SU-DHL-6 (cell line): ENCODE results near the gene SLFN12.
"Not testable (repeated sequence)": the region's sequence is repeated elsewhere in the genome, so short reads cannot be mapped to it uniquely, and the experiment has no call there.

Experiments
- H2AFZ ChIP-seq: fragments of 200-600 bp; sonication (generic); 2 replicates; pipeline ENCODE4 v1.6.1; 2014; ENCODE audit warnings: low read depth, mild to moderate bottlenecking, moderate library complexity, mixed read lengths, antibody characterized with exemption, low read length; ENCODE audit not compliant: severe bottlenecking
- H3F3A ChIP-seq: fragments of 200-600 bp; shearing (Covaris generic); 2 replicates; pipeline ENCODE4 v1.6.0; 2016; ENCODE audit warnings: antibody characterized with exemption, mild to moderate bottlenecking; ENCODE audit not compliant: insufficient read depth
- H3K27ac ChIP-seq: fragments of 200-600 bp; sonication (generic); 2 replicates; pipeline ENCODE4 v1.5.1; 2016; ENCODE audit warnings: low read depth, mild to moderate bottlenecking, low read length, moderate library complexity, mixed read lengths
- H3K27me3 ChIP-seq: fragments of 200-600 bp; sonication (generic), shearing (Covaris generic); 2 replicates; pipeline ENCODE4 v1.6.0; 2014; ENCODE audit warnings: mild to moderate bottlenecking, low read length
- H3K36me3 ChIP-seq: fragments of 200-600 bp; sonication (generic); 2 replicates; pipeline ENCODE4 v1.6.1; 2014; ENCODE audit warnings: mild to moderate bottlenecking, low read length, mixed read lengths
- H3K4me2 ChIP-seq: fragments of 300-600, 200-600 bp; shearing (Covaris generic), sonication (generic); 2 replicates; pipeline ENCODE4 v1.6.0; 2014; ENCODE audit warnings: low read length, low read depth, mild to moderate bottlenecking; ENCODE audit not compliant: poor library complexity, severe bottlenecking
- H3K4me3 ChIP-seq: fragments of 200-600 bp; sonication (generic); 2 replicates; pipeline ENCODE4 v1.5.1; 2014; ENCODE audit warnings: antibody characterized with exemption, low read length, mild to moderate bottlenecking, mixed read lengths; ENCODE audit not compliant: insufficient read depth, poor library complexity, severe bottlenecking
- H3K79me2 ChIP-seq: fragments of 200-600 bp; sonication (generic); 2 replicates; pipeline ENCODE4 v1.6.1; 2014; ENCODE audit warnings: mild to moderate bottlenecking, low read length, moderate library complexity; ENCODE audit not compliant: insufficient read depth
- H3K9ac ChIP-seq: fragments of 200-600 bp; sonication (generic); 2 replicates; pipeline ENCODE4 v1.7.0; 2014; ENCODE audit warnings: mild to moderate bottlenecking, low read length
- H3K9me2 ChIP-seq: fragments of 200-600 bp; sonication (generic); replicated peaks from 2 replicates; pipeline ENCODE4 v1.6.1; 2014; ENCODE audit warnings: low read length; ENCODE audit not compliant: insufficient read depth
- H3K9me3 ChIP-seq: fragments of 200-600 bp; sonication (generic); 2 replicates; pipeline ENCODE4 v1.6.1; 2014; ENCODE audit warnings: low read length, mixed read lengths; ENCODE audit not compliant: insufficient read depth
- H4K20me1 ChIP-seq: fragments of 200-600 bp; sonication (generic); 2 replicates; pipeline ENCODE4 v1.6.1; 2014; ENCODE audit warnings: low read depth, mild to moderate bottlenecking, antibody characterized with exemption, low read length, moderate library complexity, mixed read lengths
- CTCF ChIP-seq: fragments of 200-600 bp; sonication (generic); IDR thresholded peaks from one replicate; pipeline ENCODE4 v1.5.1; 2017; ENCODE audit warnings: antibody characterized with exemption, mild to moderate bottlenecking, low read length, moderate library complexity; ENCODE audit not compliant: insufficient read depth, poor library complexity, severe bottlenecking
- EZH2phosphoT487 ChIP-seq: fragments of 200-600 bp; sonication (generic), shearing (Covaris generic); conservative IDR thresholded peaks from 2 replicates; pipeline ENCODE4 v1.6.1; 2018; ENCODE audit warnings: mild to moderate bottlenecking, antibody characterized with exemption, low read length, moderate library complexity, mixed read lengths

The SLFN12 gene

GRCh38 chr17:35476283-35476820 is 44.1 kb upstream of the SLFN12 start:
- no peaks in the 10 kb centered on the region for H4K20me1 ChIP-seq
- H3K27ac ChIP-seq, result no peak overlapping the region
- no peaks in the 10 kb centered on the region for H3K36me3 ChIP-seq
- no peaks in the 10 kb centered on the region for H3K79me2 ChIP-seq
- TF ChIP-seq EZH2phosphoT487 (no peak), CTCF (no peak)
- H3K4me3 ChIP-seq, result no peak overlapping the region
- H3K27me3 ChIP-seq, result no peaks in the 10 kb centered on the region
- no peak overlapping the region for H3K4me2 ChIP-seq
- H3K9me3 ChIP-seq, result no peaks in the 10 kb centered on the region
- H2AFZ ChIP-seq, result no peak overlapping the region
- H3K9me2 ChIP-seq, result no peaks in the 10 kb centered on the region
- H3K9ac ChIP-seq, result no peak overlapping the region
- H3F3A ChIP-seq, result no peaks in the 10 kb centered on the region

- Histone ChIP-seq H2AFZ (no peak overlapping the region), H3K9me3 (no peaks in the 10 kb centered on the region), H3K27ac (no peak overlapping the region), H4K20me1 (no peaks in the 10 kb centered on the region), H3K36me3 (no peaks in the 10 kb centered on the region), H3K79me2 (no peaks in the 10 kb centered on the region), H3F3A (no peaks in the 10 kb centered on the region), H3K27me3 (no peaks in the 10 kb centered on the region), H3K4me2 (no peak overlapping the region), H3K9me2 (no peaks in the 10 kb centered on the region), H3K9ac (no peak overlapping the region), H3K4me3 (no peak overlapping the region)
- no peak for TF ChIP-seq EZH2phosphoT487
These were observed 36.2 kb upstream of the SLFN12 start for GRCh38 chr17:35468475-35468874.

- no peak overlapping the region for H2AFZ ChIP-seq
- H3K27ac ChIP-seq, result no peak overlapping the region
- H4K20me1 ChIP-seq, result no peaks in the 10 kb centered on the region
- no peak overlapping the region for H3K9ac ChIP-seq
- H3K36me3 ChIP-seq, result no peaks in the 10 kb centered on the region
- no peak overlapping the region for H3K4me2 ChIP-seq
- H3K27me3 ChIP-seq, result no peaks in the 10 kb centered on the region
- H3F3A ChIP-seq, result no peaks in the 10 kb centered on the region
- H3K9me3 ChIP-seq, result no peaks in the 10 kb centered on the region
- H3K9me2 ChIP-seq, result no peaks in the 10 kb centered on the region
- H3K79me2 ChIP-seq, result no peaks in the 10 kb centered on the region
- TF ChIP-seq CTCF (no peak), EZH2phosphoT487 (no peak)
- H3K4me3 ChIP-seq, result no peak overlapping the region
These were observed 35.5 kb upstream of the SLFN12 start for GRCh38 chr17:35467824-35468223.

GRCh38 chr17:35460354-35460851 is 28.1 kb upstream of the SLFN12 start:
- peak overlapping the region; percentile 38 for H3K4me2 ChIP-seq
- no peak overlapping the region for H3K9ac ChIP-seq
- no peaks in the 10 kb centered on the region for H3K9me2 ChIP-seq
- H2AFZ ChIP-seq, result peak overlapping the region; percentile 14
- no peaks in the 10 kb centered on the region for H3K27me3 ChIP-seq
- H3K36me3 ChIP-seq, result no peaks in the 10 kb centered on the region
- no peaks in the 10 kb centered on the region for H3K9me3 ChIP-seq
- H3K27ac ChIP-seq, result no peak overlapping the region
- TF ChIP-seq CTCF (no peak), EZH2phosphoT487 (no peak)
- no peaks in the 10 kb centered on the region for H3K79me2 ChIP-seq
- H3K4me3 ChIP-seq, result no peak overlapping the region
- H3F3A ChIP-seq, result no peaks in the 10 kb centered on the region
- no peaks in the 10 kb centered on the region for H4K20me1 ChIP-seq

GRCh38 chr17:35454035-35454434 is 21.7 kb upstream of the SLFN12 start:
- H2AFZ ChIP-seq, H3K9ac ChIP-seq, H4K20me1 ChIP-seq, H3K79me2 ChIP-seq, H3F3A ChIP-seq, H3K4me3 ChIP-seq, H3K9me2 ChIP-seq, H3K4me2 ChIP-seq, H3K27ac ChIP-seq, H3K27me3 ChIP-seq, H3K36me3 ChIP-seq, H3K9me3 ChIP-seq: not testable (repeated sequence)
